RWPE1 (cell line): ENCODE measurements around the gene GRIK4.
A peak's percentile ranks its signal among the peaks of the same experiment; 100 is the strongest.

ENCODE experiments used
- CTCF ChIA-PET: fragments of 350-600 bp; sonication (Branson Sonifier 250); formaldehyde crosslinking; extraction: SDS; loops from one replicate; lab custom pipeline; 2021; lab: Yijun Ruan, JAX
- POLR2A ChIA-PET: fragments of 400-600 bp; formaldehyde crosslinking; extraction: SDS; loops from one replicate; lab custom pipeline; 2020; ENCODE audit warnings: antibody characterized with exemption; ENCODE audit not compliant: low non-redundant PET; lab: Yijun Ruan, JAX
- DNase-seq: peaks from one replicate; pipeline ENCODE4 v3.0.0; 2012; ENCODE audit warnings: low spot score
- H3K27ac ChIP-seq: fragments of 450-650 bp; 2 replicates; pipeline ENCODE4 v1.5.1; 2017
- CTCF ChIP-seq: fragments of 450-650 bp; conservative IDR thresholded peaks from 2 replicates; pipeline ENCODE4 v1.5.1; 2017; ENCODE audit warnings: low read depth, mild to moderate bottlenecking

Gene GRIK4

GRCh38 chr11:120658071-120658423 lies 146.5 kb downstream of the GRIK4 start:
- ChIA-PET CTCF (interaction anchor here (0.6 kb wide), 1 partner anchor 11 kb away, joined by 5 read pairs; no protein-coding TSS in a partner anchor), POLR2A (no interaction called here)
- no peak overlapping the region for H3K27ac ChIP-seq
- TF ChIP-seq CTCF, result no peak
- DNase-seq, result no peak

GRCh38 chr11:120659076-120659475 lies 147.5 kb downstream of the GRIK4 start:
- DNase-seq, result no peak
- no peak for TF ChIP-seq CTCF
- H3K27ac ChIP-seq, result no peak overlapping the region
- ChIA-PET POLR2A (no interaction called here), CTCF (interaction anchor here (0.7 kb wide), 1 partner anchor 186 kb away, joined by 3 read pairs; no protein-coding TSS in a partner anchor)

- ChIA-PET CTCF (interaction anchor here (0.6 to 1.3 kb wide), 3 partner anchors 25 to 645 kb away, joined by 3 read pairs; partner anchors contain the start of gene GRIK4), POLR2A (no interaction called here)
- peak; percentile 15 for DNase-seq
- no peak for TF ChIP-seq CTCF
- H3K27ac ChIP-seq, result no peak overlapping the region
Measured at GRCh38 chr11:120660024-120660565, 148.5 kb downstream of the GRIK4 start.

GRCh38 chr11:120662071-120662676 lies 150.6 kb downstream of the GRIK4 start:
- ChIA-PET POLR2A (no interaction called here), CTCF (interaction anchor here (0.7 to 1.4 kb wide), 2 partner anchors 63 to 151 kb away, joined by 3 read pairs; partner anchors contain the start of gene GRIK4)
- no peak for DNase-seq
- H3K27ac ChIP-seq, result no peak overlapping the region
- TF ChIP-seq CTCF, result no peak

GRCh38 chr11:120663142-120663541 lies 151.6 kb downstream of the GRIK4 start:
- DNase-seq, result no peak
- TF ChIP-seq CTCF, result no peak
- POLR2A ChIA-PET, result no interaction called here
- H3K27ac ChIP-seq, result no peak overlapping the region
- CTCF ChIA-PET, result interaction anchor here (1.4 kb wide), 1 partner anchor 152 kb away, joined by 3 read pairs; the partner anchor contains the start of gene GRIK4

- POLR2A ChIA-PET, result no interaction called here
- TF ChIP-seq CTCF, result no peak
- no peak for DNase-seq
- no peak overlapping the region for H3K27ac ChIP-seq
- CTCF ChIA-PET, result interaction anchor here (1.1 kb wide), 1 partner anchor 154 kb away, joined by 4 read pairs; the partner anchor contains the start of gene GRIK4
Measured at GRCh38 chr11:120666121-120666639, 154.6 kb downstream of the GRIK4 start.
